HL-60 (cell line): ENCODE data around the gene FADS6.

Experiments
- DNase-seq, 2 experiments: peaks; one replicate each; pipeline ENCODE4 v3.0.0-alpha.2; 2010 to 2020; ENCODE audit warnings: low read depth in 1 of 2, low spot score in 1 of 2
- H3K27ac ChIP-seq: fragments of 250-450 bp; sonication (Bioruptor Pico); replicated peaks from 2 replicates; pipeline ENCODE4 v1.5.1; 2020; ENCODE audit warnings: mild to moderate bottlenecking, moderate library complexity
- H3K27me3 ChIP-seq: fragments of 250-450 bp; sonication (Bioruptor Pico); 2 replicates; pipeline ENCODE4 v1.5.1; 2021; ENCODE audit warnings: mild to moderate bottlenecking, moderate library complexity; ENCODE audit not compliant: insufficient read depth, poor library complexity, severe bottlenecking
- H3K4me3 ChIP-seq: replicated peaks from 2 replicates; pipeline ENCODE4 v1.5.1; 2011; ENCODE audit warnings: mild to moderate bottlenecking, control low read depth, low read length; ENCODE audit not compliant: insufficient read depth
- GABPA ChIP-seq: IDR thresholded peaks from 2 replicates; pipeline ENCODE4 v1.6.1; 2012; ENCODE audit warnings: low read depth
- POLR2AphosphoS5 ChIP-seq: IDR thresholded peaks from 2 replicates; pipeline ENCODE4 v1.6.1; 2012; ENCODE audit warnings: low read depth
- SPI1 ChIP-seq: IDR thresholded peaks from 2 replicates; pipeline ENCODE4 v1.6.1; 2012; ENCODE audit warnings: low read depth, mild to moderate bottlenecking, borderline replicate concordance
- TF ChIP-seq, protein P1 (sequence below): IDR thresholded peaks from one replicate; pipeline ENCODE4 v1.5.1; 2011; ENCODE audit warnings: low read length, control low read depth, inconsistent platforms; ENCODE audit not compliant: insufficient read depth
- TF ChIP-seq, protein P2 (sequence below): IDR thresholded peaks from 2 replicates; pipeline ENCODE4 v1.6.1; 2012; ENCODE audit warnings: low read depth; ENCODE audit not compliant: insufficient replicate concordance

FADS6 gene

DNA sequence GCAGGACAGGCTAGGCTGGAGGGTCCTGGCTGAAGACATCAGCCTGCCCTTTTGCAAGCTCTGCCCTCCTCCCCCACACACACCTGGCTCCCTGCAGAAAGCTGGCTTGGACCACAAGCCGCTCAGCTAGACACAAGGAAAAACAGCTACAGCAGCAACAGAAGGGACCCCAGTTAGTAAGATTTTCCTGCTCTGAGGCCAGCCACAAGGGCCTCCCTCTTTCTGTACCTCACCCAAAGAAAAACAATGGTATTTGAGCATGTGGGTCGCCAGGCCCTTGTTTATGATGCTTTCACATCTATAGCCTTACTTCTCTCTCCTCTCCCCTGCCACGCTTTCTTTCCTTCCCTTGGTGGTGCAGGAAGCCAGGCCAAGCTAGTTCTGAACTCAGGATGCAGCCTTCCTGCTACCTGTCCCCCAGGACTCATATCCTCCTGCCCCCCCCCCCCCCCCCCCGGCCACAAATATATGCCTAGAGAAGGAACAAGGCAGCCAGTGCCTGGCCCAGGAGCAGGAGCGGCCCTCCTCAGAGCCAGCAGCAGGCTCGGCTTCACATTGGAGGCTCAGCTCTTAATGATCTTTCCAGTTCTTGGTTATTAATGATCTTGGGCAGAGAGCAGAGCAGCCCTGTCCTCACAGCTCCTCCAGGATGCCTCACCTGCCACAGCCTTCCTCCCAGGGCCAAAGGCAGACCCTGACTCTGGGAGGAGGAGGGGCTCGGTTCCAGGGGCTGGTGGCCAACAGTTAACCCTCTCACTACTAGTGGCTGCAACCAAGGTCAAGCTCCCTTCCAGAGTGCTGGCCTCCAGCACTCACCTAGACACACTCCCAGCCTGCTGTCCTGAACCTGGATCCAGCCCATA lies 53.2 kb downstream of the FADS6 start:
- DNase-seq = no peak
- Histone ChIP-seq H3K27me3 (no peaks in the 10 kb centered on the region), H3K27ac (no peak overlapping the region), H3K4me3 (no peak overlapping the region)
- TF ChIP-seq POLR2AphosphoS5 (no peak), GABPA (no peak), SPI1 (no peak)
- TF ChIP-seq, protein P1, sequence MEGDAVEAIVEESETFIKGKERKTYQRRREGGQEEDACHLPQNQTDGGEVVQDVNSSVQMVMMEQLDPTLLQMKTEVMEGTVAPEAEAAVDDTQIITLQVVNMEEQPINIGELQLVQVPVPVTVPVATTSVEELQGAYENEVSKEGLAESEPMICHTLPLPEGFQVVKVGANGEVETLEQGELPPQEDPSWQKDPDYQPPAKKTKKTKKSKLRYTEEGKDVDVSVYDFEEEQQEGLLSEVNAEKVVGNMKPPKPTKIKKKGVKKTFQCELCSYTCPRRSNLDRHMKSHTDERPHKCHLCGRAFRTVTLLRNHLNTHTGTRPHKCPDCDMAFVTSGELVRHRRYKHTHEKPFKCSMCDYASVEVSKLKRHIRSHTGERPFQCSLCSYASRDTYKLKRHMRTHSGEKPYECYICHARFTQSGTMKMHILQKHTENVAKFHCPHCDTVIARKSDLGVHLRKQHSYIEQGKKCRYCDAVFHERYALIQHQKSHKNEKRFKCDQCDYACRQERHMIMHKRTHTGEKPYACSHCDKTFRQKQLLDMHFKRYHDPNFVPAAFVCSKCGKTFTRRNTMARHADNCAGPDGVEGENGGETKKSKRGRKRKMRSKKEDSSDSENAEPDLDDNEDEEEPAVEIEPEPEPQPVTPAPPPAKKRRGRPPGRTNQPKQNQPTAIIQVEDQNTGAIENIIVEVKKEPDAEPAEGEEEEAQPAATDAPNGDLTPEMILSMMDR = no peak

DNA sequence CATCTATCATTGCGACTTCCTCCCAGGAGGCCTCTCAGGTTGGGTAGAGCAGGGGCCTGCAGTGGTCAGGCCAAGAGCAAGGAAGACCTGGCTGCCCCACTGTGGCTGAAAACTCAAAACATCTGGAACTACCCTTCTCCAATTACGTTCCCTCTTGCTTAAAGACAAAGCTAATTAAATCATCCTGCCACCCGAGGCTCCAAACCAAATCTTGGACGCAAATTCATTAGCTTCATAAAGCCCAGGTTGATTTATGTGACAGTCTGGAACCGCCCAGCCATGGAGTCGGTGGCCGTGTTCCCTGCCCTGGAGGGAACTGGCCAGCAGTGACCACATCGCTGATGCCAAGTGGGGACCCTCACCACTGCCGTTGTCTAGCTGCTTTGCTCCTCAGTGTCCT lies 55.2 kb downstream of the FADS6 start:
- DNase-seq = no peak
- Histone ChIP-seq H3K4me3 (no peak overlapping the region), H3K27ac (no peak overlapping the region), H3K27me3 (no peaks in the 10 kb centered on the region)
- TF ChIP-seq GABPA (no peak), POLR2AphosphoS5 (no peak), SPI1 (no peak)
- TF ChIP-seq, protein P1 = no peak
- TF ChIP-seq, protein P2, sequence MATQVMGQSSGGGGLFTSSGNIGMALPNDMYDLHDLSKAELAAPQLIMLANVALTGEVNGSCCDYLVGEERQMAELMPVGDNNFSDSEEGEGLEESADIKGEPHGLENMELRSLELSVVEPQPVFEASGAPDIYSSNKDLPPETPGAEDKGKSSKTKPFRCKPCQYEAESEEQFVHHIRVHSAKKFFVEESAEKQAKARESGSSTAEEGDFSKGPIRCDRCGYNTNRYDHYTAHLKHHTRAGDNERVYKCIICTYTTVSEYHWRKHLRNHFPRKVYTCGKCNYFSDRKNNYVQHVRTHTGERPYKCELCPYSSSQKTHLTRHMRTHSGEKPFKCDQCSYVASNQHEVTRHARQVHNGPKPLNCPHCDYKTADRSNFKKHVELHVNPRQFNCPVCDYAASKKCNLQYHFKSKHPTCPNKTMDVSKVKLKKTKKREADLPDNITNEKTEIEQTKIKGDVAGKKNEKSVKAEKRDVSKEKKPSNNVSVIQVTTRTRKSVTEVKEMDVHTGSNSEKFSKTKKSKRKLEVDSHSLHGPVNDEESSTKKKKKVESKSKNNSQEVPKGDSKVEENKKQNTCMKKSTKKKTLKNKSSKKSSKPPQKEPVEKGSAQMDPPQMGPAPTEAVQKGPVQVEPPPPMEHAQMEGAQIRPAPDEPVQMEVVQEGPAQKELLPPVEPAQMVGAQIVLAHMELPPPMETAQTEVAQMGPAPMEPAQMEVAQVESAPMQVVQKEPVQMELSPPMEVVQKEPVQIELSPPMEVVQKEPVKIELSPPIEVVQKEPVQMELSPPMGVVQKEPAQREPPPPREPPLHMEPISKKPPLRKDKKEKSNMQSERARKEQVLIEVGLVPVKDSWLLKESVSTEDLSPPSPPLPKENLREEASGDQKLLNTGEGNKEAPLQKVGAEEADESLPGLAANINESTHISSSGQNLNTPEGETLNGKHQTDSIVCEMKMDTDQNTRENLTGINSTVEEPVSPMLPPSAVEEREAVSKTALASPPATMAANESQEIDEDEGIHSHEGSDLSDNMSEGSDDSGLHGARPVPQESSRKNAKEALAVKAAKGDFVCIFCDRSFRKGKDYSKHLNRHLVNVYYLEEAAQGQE = no peak

DNA sequence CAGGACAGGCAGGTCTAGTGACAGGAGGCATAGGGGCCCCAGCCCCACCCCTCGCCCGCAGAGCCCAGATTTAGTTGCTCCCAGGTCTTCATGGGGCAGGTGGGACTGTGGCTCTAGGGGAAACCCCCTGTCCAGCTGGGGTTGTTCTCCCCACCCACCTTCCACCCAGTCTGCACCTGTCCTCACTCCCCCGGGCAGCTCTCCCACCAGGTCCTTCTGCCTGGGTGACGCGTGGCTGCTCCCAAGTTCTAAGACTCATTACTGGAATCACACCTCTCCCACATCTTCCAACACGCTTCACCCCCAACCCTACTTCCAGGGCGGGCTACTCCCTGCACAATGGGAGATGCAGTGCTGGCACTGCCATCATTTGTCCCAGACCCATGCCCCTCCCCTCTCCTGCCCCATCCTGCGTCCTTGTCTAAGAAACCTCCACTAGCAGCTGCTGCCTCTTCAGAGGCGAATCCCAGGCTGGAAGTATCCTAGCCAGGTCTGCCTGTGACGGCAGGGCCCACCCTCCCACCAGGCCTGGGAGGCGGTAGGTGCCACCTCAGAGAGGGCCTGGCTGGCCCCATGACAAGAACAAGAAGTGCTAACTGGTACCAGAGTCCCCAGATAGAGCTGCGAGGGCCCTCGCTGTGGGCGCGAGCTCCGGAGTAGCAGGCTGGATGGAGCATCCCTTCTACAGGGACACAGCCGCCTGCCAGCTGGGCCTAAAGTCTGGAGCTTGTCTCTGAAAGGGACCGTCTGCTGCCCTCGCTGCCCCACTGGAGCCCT lies 56.6 kb downstream of the FADS6 start:
- TF ChIP-seq, protein P1 = no peak
- TF ChIP-seq, protein P2 = no peak
- TF ChIP-seq SPI1 = no peak
- TF ChIP-seq POLR2AphosphoS5 = no peak
- Histone ChIP-seq H3K27ac (no peak overlapping the region), H3K27me3 (no peaks in the 10 kb centered on the region), H3K4me3 (no peak overlapping the region)
- DNase-seq = no peak
